GM19395 (cell line): ENCODE data around the gene LIPT2.

Experiments used
- ATAC-seq: cut with Tn5 transposase; IDR thresholded peaks from one replicate; pipeline ENCODE4 v1.9.1; 2021; ENCODE audit warnings: mild to moderate bottlenecking, moderate library complexity; ENCODE audit not compliant: unreplicated experiment

The LIPT2 gene

GRCh38 chr11:74504100-74504691 lies 10.7 kb upstream of the LIPT2 start:
- no peak for ATAC-seq

- no peak for ATAC-seq
Measured at GRCh38 chr11:74494916-74495315, 1.4 kb upstream of the LIPT2 start.

GRCh38 chr11:74493791-74494630 lies 487 bp upstream of the LIPT2 start:
- ATAC-seq, result no peak

GRCh38 chr11:74492084-74492483 lies 1.4 kb downstream of the LIPT2 start:
- no peak for ATAC-seq

- ATAC-seq, result no peak
Measured at GRCh38 chr11:74490941-74491340, 2.6 kb downstream of the LIPT2 start.

- ATAC-seq, result no peak
Measured at GRCh38 chr11:74487875-74488274, 5.6 kb downstream of the LIPT2 start.

- no peak for ATAC-seq
Measured at GRCh38 chr11:74485868-74486267, 7.7 kb downstream of the LIPT2 start.

- no peak for ATAC-seq
Measured at GRCh38 chr11:74480688-74481417, 12.7 kb downstream of the LIPT2 start.

- no peak for ATAC-seq
Measured at GRCh38 chr11:74479732-74480123, 13.8 kb downstream of the LIPT2 start.

GRCh38 chr11:74478877-74479731 lies 14.4 kb downstream of the LIPT2 start:
- ATAC-seq, result no peak

- no peak for ATAC-seq
Measured at GRCh38 chr11:74476536-74476935, 17.0 kb downstream of the LIPT2 start.

- no peak for ATAC-seq
Measured at GRCh38 chr11:74474316-74474715, 19.2 kb downstream of the LIPT2 start.

- no peak for ATAC-seq
Measured at GRCh38 chr11:74473382-74474173, 19.9 kb downstream of the LIPT2 start.

GRCh38 chr11:74471668-74472429 lies 21.7 kb downstream of the LIPT2 start:
- ATAC-seq, result no peak

- ATAC-seq, result no peak
Measured at GRCh38 chr11:74471037-74471436, 22.5 kb downstream of the LIPT2 start.

- ATAC-seq, result no peak
Measured at GRCh38 chr11:74470526-74470925, 23.0 kb downstream of the LIPT2 start.

GRCh38 chr11:74468936-74469335 lies 24.6 kb downstream of the LIPT2 start:
- ATAC-seq, result no peak

- ATAC-seq, result no peak
Measured at GRCh38 chr11:74468521-74468920, 25.0 kb downstream of the LIPT2 start.

GRCh38 chr11:74468058-74468457 lies 25.5 kb downstream of the LIPT2 start:
- no peak for ATAC-seq
